Astrocyte (in vitro differentiated cells and primary cell): ENCODE results near the gene TSEN2. TPM values are rescaled to one million over a fixed set of nuclear protein-coding genes. Genes with fewer than 3 reads are reported as not detected.

ENCODE experiments used
- DNase-seq: peaks from one replicate; pipeline ENCODE4 v3.0.0-alpha.2; 2010; ENCODE audit warnings: low read depth
- FAIRE-seq: peaks from 2 replicates; lab custom pipeline; 2011; peaks lifted over from hg19 to GRCh38; lab: Jason Lieb, UNC
- H2AFZ ChIP-seq: 2 replicates; pipeline ENCODE4 v1.6.0; 2012; ENCODE audit warnings: low read depth, low read length, inconsistent platforms
- H3K27ac ChIP-seq: 2 replicates; pipeline ENCODE4 v1.5.1; 2011; ENCODE audit warnings: low read depth, low read length, inconsistent platforms
- H3K27me3 ChIP-seq: 2 replicates; pipeline ENCODE4 v1.6.0; 2011; ENCODE audit warnings: low read length, inconsistent platforms; ENCODE audit not compliant: insufficient read depth
- H3K36me3 ChIP-seq: 2 replicates; pipeline ENCODE4 v1.5.1; 2011; ENCODE audit warnings: low read length, inconsistent platforms; ENCODE audit not compliant: insufficient read depth
- H3K4me1 ChIP-seq: 2 replicates; pipeline ENCODE4 v1.5.1; 2011; ENCODE audit warnings: low read length, inconsistent platforms; ENCODE audit not compliant: insufficient read depth
- H3K4me2 ChIP-seq: 2 replicates; pipeline ENCODE4 v1.6.0; 2012; ENCODE audit warnings: low read length, inconsistent platforms
- H3K4me3 ChIP-seq: 2 replicates; pipeline ENCODE4 v1.5.1; 2011; ENCODE audit warnings: low read depth, mild to moderate bottlenecking, low read length, inconsistent platforms; ENCODE audit not compliant: insufficient read depth
- H3K79me2 ChIP-seq: 2 replicates; pipeline ENCODE4 v1.6.0; 2012; ENCODE audit warnings: mild to moderate bottlenecking, low read length, inconsistent platforms; ENCODE audit not compliant: insufficient read depth
- H3K9ac ChIP-seq: 2 replicates; pipeline ENCODE4 v1.6.0; 2012; ENCODE audit warnings: mild to moderate bottlenecking, low read length, inconsistent platforms
- H3K9me3 ChIP-seq: 2 replicates; pipeline ENCODE4 v1.5.1; 2012; ENCODE audit warnings: low read depth, mild to moderate bottlenecking, low read length, inconsistent platforms; ENCODE audit not compliant: insufficient read depth
- H4K20me1 ChIP-seq: 2 replicates; pipeline ENCODE4 v1.6.0; 2012; ENCODE audit warnings: low read length, inconsistent platforms; ENCODE audit not compliant: insufficient read depth
- H3K27ac Mint-ChIP-seq: one replicate; pipeline ENCODE4 v1.8.0; 2021; ENCODE audit warnings: mild to moderate bottlenecking, mixed read lengths; ENCODE audit not compliant: unreplicated experiment
- H3K27me3 Mint-ChIP-seq: one replicate; pipeline ENCODE4 v1.8.0; 2021; ENCODE audit warnings: low read depth, mixed read lengths; ENCODE audit not compliant: unreplicated experiment
- H3K36me3 Mint-ChIP-seq: one replicate; pipeline ENCODE4 v1.8.0; 2021; ENCODE audit warnings: low read depth, mixed read lengths; ENCODE audit not compliant: unreplicated experiment
- H3K4me1 Mint-ChIP-seq: one replicate; pipeline ENCODE4 v1.8.0; 2021; ENCODE audit warnings: low read depth, mixed read lengths; ENCODE audit not compliant: unreplicated experiment
- H3K4me3 Mint-ChIP-seq: one replicate; pipeline ENCODE4 v1.8.0; 2021; ENCODE audit warnings: mild to moderate bottlenecking, moderate library complexity, mixed read lengths; ENCODE audit not compliant: unreplicated experiment
- H3K9me3 Mint-ChIP-seq: one replicate; pipeline ENCODE4 v1.8.0; 2021; ENCODE audit warnings: mild to moderate bottlenecking, mixed read lengths; ENCODE audit not compliant: unreplicated experiment
- EZH2 ChIP-seq: IDR thresholded peaks from 2 replicates; pipeline ENCODE4 v1.6.1; 2012; ENCODE audit warnings: mild to moderate bottlenecking, low read length, inconsistent platforms; ENCODE audit not compliant: insufficient read depth
- total RNA-seq: library from RNA; stranded (reverse); gene quantifications from 2 replicates; pipeline ENCODE4 v1.2.1, GENCODE V29; 2021
- TF ChIP-seq, protein P1 (sequence below): IDR thresholded peaks from 2 replicates; pipeline ENCODE4 v1.5.1; 2011; ENCODE audit warnings: low read depth, mild to moderate bottlenecking, inconsistent platforms, low read length, moderate library complexity; ENCODE audit not compliant: insufficient read depth

The TSEN2 gene
- total RNA-seq, 1 donor from 2014 or later, result 9.7 TPM

DNA sequence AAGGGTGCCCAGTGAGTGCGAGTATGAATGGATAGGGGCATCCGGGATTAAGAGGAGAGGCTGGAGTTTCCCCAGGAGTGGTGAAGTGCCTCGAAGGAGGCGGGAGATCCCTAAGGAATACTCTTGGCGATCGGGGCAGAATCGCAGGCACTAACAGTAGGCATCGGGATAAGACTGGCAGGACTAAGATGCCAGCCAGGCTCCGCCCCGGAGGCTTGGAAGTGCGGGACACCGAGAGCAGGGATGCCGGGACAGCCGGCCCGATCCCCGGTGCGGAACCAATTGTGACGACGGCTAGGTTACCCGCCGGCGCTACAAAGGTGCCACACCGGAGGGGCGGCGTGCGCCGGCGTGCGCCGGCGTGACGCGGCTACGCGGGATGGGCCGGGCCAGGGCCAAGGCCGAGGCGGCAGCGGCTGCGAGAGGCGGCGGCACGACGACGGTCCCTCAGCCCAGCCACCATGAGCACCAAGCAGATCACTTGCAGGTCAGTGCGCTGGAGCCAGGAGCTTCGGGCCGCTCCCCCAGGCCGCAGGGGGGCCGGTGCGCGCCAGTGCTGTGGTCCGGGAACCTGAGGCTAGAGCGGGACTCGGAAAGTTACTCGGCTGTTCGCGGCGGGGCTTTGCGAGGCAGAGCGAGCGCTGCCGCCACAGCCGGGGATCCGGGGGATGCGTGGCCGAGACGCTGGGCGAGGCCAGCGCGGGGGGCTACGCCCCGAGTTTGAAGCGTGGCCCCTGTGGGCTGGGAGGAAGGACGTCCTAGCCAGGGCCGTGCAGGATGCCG is 72.6 kb downstream of the TSEN2 start, which contains the start of gene MKRN2:
Gene MKRN2, plus strand, starts transcription at position 398 of the 783 bp plus-strand sequence. Its CDS starts 64 bp downstream, at position 462.
- no peaks in the 10 kb centered on the region for H3K27me3 Mint-ChIP-seq
- DNase-seq, result peak; percentile 60
- peaks cover 11% of the 10 kb centered on the region for H3K4me1 ChIP-seq
- no peaks in the 10 kb centered on the region for H3K9me3 Mint-ChIP-seq
- H3K4me3 ChIP-seq, result peak within 1 kb of the TSS; percentile 94
- H3K4me2 ChIP-seq, result peak within 1 kb of the TSS; percentile 100
- no peaks in the 10 kb centered on the region for H3K36me3 ChIP-seq
- H3K27me3 ChIP-seq, result no peaks in the 10 kb centered on the region
- peak within 1 kb of the TSS; percentile 90 for H3K27ac ChIP-seq
- peak within 1 kb of the TSS; percentile 94 for H3K9ac ChIP-seq
- H3K36me3 Mint-ChIP-seq, result no peaks in the 10 kb centered on the region
- no peak for FAIRE-seq
- no peak for TF ChIP-seq EZH2
- TF ChIP-seq, protein P1, sequence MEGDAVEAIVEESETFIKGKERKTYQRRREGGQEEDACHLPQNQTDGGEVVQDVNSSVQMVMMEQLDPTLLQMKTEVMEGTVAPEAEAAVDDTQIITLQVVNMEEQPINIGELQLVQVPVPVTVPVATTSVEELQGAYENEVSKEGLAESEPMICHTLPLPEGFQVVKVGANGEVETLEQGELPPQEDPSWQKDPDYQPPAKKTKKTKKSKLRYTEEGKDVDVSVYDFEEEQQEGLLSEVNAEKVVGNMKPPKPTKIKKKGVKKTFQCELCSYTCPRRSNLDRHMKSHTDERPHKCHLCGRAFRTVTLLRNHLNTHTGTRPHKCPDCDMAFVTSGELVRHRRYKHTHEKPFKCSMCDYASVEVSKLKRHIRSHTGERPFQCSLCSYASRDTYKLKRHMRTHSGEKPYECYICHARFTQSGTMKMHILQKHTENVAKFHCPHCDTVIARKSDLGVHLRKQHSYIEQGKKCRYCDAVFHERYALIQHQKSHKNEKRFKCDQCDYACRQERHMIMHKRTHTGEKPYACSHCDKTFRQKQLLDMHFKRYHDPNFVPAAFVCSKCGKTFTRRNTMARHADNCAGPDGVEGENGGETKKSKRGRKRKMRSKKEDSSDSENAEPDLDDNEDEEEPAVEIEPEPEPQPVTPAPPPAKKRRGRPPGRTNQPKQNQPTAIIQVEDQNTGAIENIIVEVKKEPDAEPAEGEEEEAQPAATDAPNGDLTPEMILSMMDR, result no peak
- H4K20me1 ChIP-seq, result peaks cover 45% of the 10 kb centered on the region
- peak within 1 kb of the TSS; percentile 89 for H3K27ac Mint-ChIP-seq
- H3K4me1 Mint-ChIP-seq, result peaks cover 27% of the 10 kb centered on the region
- H3K79me2 ChIP-seq, result peaks cover 49% of the 10 kb centered on the region
- peak within 1 kb of the TSS; percentile 98 for H3K4me3 Mint-ChIP-seq
- H3K9me3 ChIP-seq, result no peaks in the 10 kb centered on the region
- H2AFZ ChIP-seq, result peak within 1 kb of the TSS; percentile 91

DNA sequence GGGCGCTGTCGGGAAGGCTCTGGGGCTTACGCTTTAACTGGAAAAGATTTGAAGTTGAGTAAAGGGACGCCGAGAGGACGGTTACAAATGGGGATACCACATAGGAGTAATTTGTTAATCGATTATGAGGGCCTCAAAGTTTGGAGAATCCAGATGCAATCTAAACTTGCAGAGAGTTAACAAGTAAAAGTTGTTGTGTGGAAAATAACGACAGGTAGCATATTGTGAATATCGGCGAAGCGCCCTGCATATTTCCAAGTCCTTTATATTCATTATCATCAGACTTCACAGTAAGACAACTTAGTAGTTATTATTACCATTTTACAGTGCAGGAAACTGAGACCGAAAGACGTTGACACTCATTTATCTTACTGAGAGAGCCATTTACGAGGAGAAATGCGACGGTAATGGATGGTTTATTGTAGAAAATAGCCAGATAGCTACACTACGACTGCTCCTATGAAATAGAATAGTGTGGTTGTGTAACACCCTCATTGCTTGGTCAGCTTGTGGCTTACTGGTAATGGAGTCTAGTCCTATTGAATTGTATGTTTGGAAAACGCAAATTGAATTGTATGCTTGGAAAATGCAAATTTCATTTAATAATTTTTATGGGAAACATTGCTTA is 73.3 kb downstream of the TSEN2 start:
- H3K4me2 ChIP-seq, result peak overlapping the region; percentile 100
- H3K4me1 ChIP-seq, result peaks cover 11% of the 10 kb centered on the region
- H3K9me3 ChIP-seq, result no peaks in the 10 kb centered on the region
- no peak for TF ChIP-seq EZH2
- TF ChIP-seq, protein P1, result no peak
- H3K27me3 Mint-ChIP-seq, result no peaks in the 10 kb centered on the region
- H3K79me2 ChIP-seq, result peaks cover 56% of the 10 kb centered on the region
- H2AFZ ChIP-seq, result peak overlapping the region; percentile 71
- peak overlapping the region; percentile 94 for H3K4me3 ChIP-seq
- H3K36me3 Mint-ChIP-seq, result no peaks in the 10 kb centered on the region
- peaks cover 52% of the 10 kb centered on the region for H4K20me1 ChIP-seq
- no peaks in the 10 kb centered on the region for H3K36me3 ChIP-seq
- H3K27ac Mint-ChIP-seq, result peak overlapping the region; percentile 89
- peak overlapping the region; percentile 98 for H3K4me3 Mint-ChIP-seq
- FAIRE-seq (no peak), DNase-seq (peak; percentile 36)
- peaks cover 34% of the 10 kb centered on the region for H3K4me1 Mint-ChIP-seq
- peak overlapping the region; percentile 94 for H3K9ac ChIP-seq
- no peaks in the 10 kb centered on the region for H3K27me3 ChIP-seq
- peak overlapping the region; percentile 90 for H3K27ac ChIP-seq
- H3K9me3 Mint-ChIP-seq, result no peaks in the 10 kb centered on the region
